ENCODE measurements around the gene C17orf78.
A peak's percentile ranks its signal among the peaks of the same experiment; 100 is the strongest.
"Not testable (repeated sequence)": the region's sequence is repeated elsewhere in the genome, so short reads cannot be mapped to it uniquely, and the experiment has no call there.

C17orf78 gene

GRCh38 chr17:37388266-37388665 is 12.5 kb downstream of the C17orf78 start:
- DNase-seq, result no peak

DNA sequence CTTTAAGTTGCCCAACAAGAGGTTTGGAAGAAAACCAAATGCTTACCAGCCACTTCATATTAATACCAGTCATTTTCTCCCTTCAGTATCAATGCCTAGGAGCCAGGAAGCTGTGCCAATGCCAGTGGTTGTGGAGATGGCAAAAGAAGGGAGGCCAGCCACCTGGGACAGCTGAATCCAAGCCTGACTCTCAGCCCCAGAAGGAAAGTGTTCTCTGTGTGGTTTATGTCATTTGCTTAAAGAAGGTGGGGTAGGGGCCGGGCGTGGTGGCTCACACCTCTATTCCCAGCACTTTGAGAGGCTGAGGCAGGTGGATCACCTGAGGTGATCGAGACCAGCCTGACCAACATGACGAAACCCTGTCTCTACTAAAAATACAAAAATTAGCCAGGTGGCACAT is 13.4 kb downstream of the C17orf78 start:
- no peak for DNase-seq

- no peak for DNase-seq
Measured at GRCh38 chr17:37391146-37391545, 15.4 kb downstream of the C17orf78 start.

- no peak for DNase-seq
Measured at GRCh38 chr17:37392024-37392590, 16.3 kb downstream of the C17orf78 start.

DNA sequence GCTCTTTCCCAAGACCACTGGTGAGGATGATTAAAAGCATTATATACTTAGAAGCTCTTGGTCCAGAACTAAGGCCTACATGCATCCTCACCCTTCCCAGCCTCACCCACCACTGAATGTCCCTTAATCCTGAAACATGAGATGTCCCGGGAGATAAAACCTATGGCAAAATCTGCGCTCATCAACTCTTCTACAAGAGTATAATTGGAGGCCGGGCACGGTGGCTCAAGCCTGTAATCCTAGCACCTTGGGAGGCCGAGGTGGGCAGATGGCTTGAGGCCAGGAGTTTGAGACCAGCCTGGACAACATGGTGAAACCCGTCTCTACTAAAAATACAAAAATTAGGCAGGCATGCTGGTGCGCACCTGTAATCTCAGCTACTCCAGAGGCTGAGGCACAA is 17.6 kb downstream of the C17orf78 start:
- DNase-seq, result no peak

GRCh38 chr17:37399265-37399803 is 23.5 kb downstream of the C17orf78 start:
- DNase-seq, result no peak

- DNase-seq, result no peak
Measured at GRCh38 chr17:37400505-37400904, 24.7 kb downstream of the C17orf78 start.

- not testable (repeated sequence) for DNase-seq
Measured at GRCh38 chr17:37405522-37405921, 29.7 kb downstream of the C17orf78 start.

GRCh38 chr17:37405955-37406634 is 30.3 kb downstream of the C17orf78 start:
- DNase-seq, result peak; percentile 19

DNA sequence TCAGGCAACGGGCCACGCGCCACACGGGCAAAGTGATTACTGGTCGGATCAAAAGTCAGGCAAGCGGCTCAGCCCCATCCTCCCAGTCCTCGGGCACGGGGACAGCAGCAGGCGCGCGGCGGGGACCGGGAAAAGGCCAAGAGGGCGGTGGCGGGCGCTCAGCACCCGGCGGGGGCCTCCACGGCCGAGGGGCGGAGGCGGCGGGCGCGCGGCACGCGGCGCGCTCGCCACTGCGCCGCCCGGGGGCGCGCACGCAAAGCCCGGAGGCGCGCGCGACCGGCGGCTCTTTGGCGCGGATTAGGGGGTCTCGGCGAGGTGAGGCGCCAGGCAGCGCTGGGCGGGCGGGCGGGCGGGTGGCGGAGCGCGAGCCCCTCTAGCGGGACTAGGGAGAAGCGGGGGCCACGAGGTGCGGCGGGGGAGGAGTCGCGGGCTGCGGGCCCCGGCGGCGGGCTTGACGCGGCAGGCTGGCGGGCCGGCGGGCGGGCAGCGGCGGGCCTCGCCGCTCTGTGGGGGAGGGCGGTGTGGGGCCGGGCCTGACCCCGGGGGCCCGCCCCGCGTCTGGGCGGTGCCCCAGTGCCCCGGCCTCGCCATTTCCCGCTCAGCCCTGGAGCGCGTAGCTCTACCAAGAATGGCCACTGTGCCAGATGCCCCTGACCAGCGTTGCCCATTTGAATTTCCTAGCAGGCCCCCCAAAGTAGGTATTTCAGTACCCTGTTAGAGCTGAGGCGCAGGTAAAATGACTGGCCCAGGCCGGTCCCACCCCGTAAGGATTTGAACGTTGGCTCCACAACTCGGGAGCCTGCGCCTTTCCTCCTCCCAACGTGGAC is 31.1 kb downstream of the C17orf78 start, which contains the start of the genes ACACA and TADA2A:
Gene ACACA, minus strand, starts transcription at position 202 of the 827 bp plus-strand sequence. CDS start 537 bp downstream, outside the sequence.
Gene TADA2A, plus strand, starts transcription at position 252 of the 827 bp plus-strand sequence. CDS start 4,480 bp downstream, outside the sequence.
- DNase-seq, result peak; percentile 64

- DNase-seq, result not testable (repeated sequence)
Measured at GRCh38 chr17:37408145-37408479, 32.3 kb downstream of the C17orf78 start.

GRCh38 chr17:37410357-37410756 is 34.6 kb downstream of the C17orf78 start:
- DNase-seq, result no peak

DNA sequence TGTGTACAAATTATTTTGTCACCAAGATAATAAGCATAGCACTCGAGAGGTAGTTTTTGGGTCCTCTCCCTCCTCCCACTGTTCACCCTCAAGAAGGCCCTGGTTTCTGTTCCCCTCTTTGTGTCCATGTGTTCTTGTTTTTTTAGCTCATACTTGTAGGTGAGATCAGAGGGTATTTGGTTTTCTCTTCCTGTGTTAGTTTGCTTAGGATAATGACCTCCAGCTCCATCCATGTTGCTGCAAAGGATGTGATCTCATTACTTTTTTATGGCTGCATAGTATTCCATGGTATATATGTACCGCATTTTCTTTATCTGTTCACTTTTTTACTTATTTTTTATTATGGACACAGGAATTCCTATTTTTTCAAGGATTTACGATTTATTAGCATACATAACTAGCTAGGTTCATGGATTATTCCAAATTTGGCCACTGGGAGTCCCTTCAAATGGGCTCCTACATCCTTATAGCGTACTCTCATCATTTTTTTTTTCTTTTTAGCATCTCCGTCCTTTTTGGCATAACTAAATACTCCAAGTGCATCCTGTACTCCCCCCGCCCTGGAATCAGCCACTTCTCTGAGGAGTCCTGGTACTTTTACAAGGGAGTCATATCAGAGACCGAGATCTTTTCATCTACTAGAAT is 38.2 kb downstream of the C17orf78 start:
- DNase-seq, result peak; percentile 8

DNA sequence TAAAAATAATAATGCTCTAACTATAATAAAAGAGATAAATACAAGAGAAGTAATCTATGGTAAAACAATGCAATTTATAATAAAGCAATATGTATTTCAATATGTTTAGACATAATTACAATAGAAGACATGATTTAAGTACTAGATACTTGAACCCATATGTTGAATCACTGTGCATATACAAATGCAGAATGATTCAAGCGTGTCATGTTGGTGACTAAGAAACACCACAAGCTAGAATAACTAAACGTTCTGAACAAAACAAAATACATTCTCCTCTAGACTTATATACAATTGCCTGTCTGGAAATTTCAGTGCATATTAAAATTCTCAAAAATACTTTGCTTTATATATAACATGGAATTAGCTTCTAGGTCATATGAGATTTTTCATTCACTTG is 42.1 kb downstream of the C17orf78 start:
- no peak for DNase-seq

- no peak for DNase-seq
Measured at GRCh38 chr17:37422971-37423625, 47.3 kb downstream of the C17orf78 start.

GRCh38 chr17:37425268-37425667 is 49.5 kb downstream of the C17orf78 start:
- DNase-seq, result no peak

DNA sequence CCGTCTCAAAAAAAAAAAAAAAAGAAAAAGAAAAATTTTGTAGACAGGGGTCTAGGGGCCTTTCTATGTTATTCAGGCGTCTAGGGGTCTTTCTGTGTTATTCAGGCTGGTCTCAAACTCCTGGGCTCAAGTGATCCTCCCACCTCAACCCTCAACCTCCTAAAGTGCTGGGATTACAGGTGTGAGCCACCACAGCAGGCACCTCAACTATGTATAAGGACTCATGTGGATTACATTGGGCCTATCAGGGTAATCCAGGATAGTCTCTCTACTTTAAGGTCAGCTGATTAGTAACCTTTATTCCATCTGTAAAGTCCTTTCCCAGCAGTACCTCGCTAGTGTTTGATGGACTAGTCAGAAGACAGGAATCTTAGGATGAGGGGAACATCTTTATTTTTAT is 53.3 kb downstream of the C17orf78 start:
- no peak for DNase-seq

- DNase-seq, result no peak
Measured at GRCh38 chr17:37429453-37429852, 53.7 kb downstream of the C17orf78 start.

DNA sequence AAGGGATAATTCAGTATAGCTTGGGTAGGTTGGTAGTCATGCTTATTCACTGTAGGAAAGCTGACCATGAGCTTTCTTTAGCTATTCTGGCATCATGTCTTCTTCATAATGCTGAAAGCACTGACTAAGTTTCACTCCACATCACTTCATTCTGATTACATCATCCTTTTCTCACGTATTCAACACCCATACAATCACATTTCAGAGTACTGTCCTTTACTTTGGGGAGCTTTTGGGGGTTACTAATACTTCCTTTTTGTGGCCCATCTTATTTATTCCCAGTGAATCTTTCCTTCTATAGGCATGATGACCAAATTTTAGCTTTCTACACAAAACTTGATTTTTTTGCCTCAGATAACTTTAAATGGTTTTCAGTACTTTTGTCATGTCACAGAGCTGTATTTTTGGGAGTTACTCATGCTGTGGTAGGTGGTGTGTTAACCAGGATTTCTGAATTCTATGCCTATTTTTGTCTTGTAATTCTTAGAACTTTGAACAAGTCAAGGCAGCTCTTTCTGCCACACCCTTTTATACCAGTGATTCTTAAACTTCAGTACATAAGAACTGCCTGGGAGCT is 54.4 kb downstream of the C17orf78 start:
- DNase-seq, result no peak

DNA sequence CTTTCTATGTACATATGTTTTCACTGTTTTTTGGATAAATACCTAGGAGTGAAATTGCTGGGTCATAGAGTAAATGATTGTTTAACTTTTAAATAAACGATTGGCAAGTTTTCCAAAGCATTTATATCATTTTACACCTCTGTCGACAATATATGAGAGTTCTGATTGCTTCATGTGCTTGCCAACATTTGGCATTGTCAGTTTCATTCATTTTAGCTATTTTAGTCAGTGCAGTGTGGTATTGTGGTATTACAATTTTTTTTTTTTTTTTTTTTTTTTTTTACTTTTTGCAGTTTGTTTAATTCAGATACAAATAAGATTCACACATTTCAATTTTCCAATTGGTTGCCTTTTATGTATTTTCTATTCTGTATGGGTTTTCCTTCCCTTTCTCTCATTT is 56.9 kb downstream of the C17orf78 start:
- DNase-seq, result no peak

GRCh38 chr17:37438141-37438540 is 62.4 kb downstream of the C17orf78 start:
- peak; percentile 8 for DNase-seq

DNA sequence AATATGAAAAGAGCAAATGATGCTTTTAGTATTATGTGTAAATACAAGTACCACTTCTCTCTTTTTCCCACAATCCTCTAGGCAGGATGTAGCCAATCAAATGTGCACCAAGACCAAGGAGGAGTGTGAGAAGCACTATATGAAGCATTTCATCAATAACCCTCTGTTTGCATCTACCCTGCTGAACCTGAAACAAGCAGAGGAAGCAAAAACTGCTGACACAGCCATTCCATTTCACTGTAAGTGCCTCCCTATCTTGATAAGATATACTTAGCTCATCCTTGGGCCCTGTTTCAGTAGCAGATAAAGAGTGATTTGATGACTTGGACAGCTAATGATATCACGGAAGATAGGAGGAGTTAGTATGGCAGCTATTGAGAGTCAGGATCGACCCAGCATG is 64.6 kb downstream of the C17orf78 start:
- no peak for DNase-seq
